ENCODE data around the gene NPC1.
A peak's percentile ranks its signal among the peaks of the same experiment; 100 is the strongest.

The NPC1 gene

DNA sequence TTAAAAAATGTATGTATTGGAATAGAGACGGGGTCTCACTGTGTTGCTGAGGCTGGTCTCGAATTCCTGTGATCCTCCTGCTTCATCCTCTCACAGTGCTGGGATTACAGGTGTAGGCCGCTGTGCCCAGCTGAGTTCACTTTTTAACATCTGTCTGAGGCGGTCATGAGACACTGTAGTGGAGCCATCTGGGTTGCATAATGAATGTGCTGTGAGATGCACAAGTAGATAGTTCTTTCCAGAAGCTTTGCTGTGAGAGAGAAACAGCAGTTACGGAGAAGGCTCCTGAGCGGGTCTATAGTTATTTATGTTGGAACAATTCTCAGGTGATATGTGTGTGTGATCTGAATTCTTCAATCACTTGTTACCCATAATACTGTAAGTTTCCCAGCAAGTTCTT is 79.9 kb downstream of the NPC1 start:
- FAIRE-seq (no peak), DNase-seq (ENCODE audit: insufficient read length) (no peak)
- no peak for TF ChIP-seq POLR2AphosphoS5 (IDR thresholded peaks at IDR 0.05; ENCODE audit: low read depth, low read length)
- TF ChIP-seq POLR2A (IDR thresholded peaks at IDR 0.05; ENCODE audit: low read depth, low read length) = no peak
- no peak for TF ChIP-seq TAF1 (IDR thresholded peaks at IDR 0.05; ENCODE audit: borderline replicate concordance, low read depth, low read length)

DNA sequence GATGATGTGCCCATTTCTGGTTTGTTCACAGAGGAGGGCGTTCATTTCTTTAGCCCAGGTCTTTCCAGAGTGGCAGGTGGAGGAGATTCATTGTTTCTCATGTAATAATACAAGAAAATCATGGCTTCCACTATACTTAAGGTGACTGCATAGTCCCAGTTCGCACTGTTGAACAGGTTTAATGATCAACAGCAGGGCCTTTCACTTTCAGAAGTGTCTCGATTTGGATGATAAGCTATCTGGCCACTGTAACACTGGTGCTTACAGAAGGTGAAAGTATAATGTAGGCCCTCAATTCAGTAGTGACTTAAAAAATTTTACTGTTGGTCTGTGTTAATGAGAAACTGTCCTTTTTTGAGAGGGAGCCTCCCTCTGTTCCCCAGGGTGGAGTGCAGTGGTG is 81.6 kb downstream of the NPC1 start:
- TF ChIP-seq POLR2A (IDR thresholded peaks at IDR 0.05; ENCODE audit: low read depth, low read length) = no peak
- no peak for TF ChIP-seq POLR2AphosphoS5 (IDR thresholded peaks at IDR 0.05; ENCODE audit: low read depth, low read length)
- no peak for TF ChIP-seq TAF1 (IDR thresholded peaks at IDR 0.05; ENCODE audit: borderline replicate concordance, low read depth, low read length)
- DNase-seq (ENCODE audit: insufficient read length) (no peak), FAIRE-seq (peak; percentile 21)

DNA sequence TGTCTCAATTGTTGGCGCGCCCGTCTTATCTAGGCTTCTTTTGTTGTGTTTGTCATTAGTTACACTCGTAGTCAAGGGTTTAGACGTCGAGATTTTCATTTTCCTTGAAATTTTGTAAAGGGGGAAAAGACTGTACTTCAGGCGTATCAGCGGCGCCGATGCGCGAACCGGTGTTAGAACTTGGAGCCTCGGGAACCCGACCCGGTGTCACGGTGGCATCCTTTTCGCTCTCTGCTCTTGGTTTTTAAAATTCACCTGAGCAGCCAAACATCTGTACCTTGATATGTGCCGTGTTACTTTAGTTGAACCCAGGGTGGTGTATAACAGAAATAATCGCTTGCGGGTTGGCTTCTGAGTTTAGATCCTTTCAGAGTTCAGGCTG is 82.4 kb downstream of the NPC1 start:
- FAIRE-seq = no peak
- DNase-seq (ENCODE audit: insufficient read length) = no peak
- TF ChIP-seq POLR2AphosphoS5 (IDR thresholded peaks at IDR 0.05; ENCODE audit: low read depth, low read length) (no peak), TAF1 (IDR thresholded peaks at IDR 0.05; ENCODE audit: borderline replicate concordance, low read depth, low read length) (no peak), POLR2A (IDR thresholded peaks at IDR 0.05; ENCODE audit: low read depth, low read length) (no peak)

DNA sequence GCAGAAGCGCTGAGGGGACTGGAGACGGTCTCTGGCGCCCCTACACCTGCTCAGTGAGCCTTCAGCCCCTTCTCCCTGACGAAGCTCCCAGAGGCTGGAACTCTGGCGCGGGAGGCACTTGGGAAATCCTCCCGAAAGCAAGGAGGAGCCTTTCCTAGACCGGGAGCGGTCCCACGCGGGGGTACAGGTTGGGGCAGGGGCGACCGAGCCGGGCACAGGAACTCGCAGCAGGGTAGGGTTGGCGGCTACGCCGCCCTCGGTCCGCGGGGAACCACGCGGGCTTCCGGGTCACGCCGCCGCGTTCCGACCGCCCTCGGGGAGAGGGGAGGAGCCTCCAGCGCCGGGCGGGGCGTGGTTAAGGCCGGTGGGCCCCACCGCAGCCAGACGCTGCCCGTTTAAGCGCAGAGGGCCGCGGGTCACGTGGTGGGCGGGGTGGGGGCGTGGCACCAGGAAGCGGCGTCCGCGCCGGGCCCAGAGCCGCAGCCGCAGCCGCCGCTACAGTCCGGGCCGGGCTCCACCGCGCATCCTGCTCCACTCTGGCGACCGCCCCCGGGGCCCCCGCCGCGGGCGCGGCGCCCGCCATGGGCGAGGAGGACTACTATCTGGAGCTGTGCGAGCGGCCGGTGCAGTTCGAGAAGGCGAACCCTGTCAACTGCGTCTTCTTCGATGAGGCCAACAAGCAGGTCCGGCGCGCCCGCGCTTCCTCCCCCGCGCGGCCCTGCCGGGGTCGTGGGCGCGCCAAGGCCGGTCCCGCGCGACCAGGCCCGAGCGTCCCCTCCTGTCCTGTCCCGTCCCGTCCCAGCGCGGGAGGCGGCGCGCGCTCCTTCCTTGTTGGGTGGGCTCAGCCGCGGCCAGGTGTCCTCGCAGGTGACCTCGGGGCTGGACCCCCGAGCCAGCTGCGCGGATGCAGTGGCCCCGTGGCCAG is 83.0 kb downstream of the NPC1 start, which contains the start of gene RMC1:
Gene RMC1, plus strand, starts transcription at position 474 of the 925 bp plus-strand sequence. Its CDS starts 108 bp downstream, at position 582.
- DNase-seq (ENCODE audit: insufficient read length) (peak; percentile 81), FAIRE-seq (peak; percentile 92)
- TF ChIP-seq POLR2AphosphoS5 (IDR thresholded peaks at IDR 0.05; ENCODE audit: low read depth, low read length) = peak; percentile 86
- TF ChIP-seq POLR2A (IDR thresholded peaks at IDR 0.05; ENCODE audit: low read depth, low read length) = peak; percentile 91
- peak; percentile 51; the same call in 1 of the 2 replicates for TF ChIP-seq TAF1 (IDR thresholded peaks at IDR 0.05; ENCODE audit: borderline replicate concordance, low read depth, low read length)

DNA sequence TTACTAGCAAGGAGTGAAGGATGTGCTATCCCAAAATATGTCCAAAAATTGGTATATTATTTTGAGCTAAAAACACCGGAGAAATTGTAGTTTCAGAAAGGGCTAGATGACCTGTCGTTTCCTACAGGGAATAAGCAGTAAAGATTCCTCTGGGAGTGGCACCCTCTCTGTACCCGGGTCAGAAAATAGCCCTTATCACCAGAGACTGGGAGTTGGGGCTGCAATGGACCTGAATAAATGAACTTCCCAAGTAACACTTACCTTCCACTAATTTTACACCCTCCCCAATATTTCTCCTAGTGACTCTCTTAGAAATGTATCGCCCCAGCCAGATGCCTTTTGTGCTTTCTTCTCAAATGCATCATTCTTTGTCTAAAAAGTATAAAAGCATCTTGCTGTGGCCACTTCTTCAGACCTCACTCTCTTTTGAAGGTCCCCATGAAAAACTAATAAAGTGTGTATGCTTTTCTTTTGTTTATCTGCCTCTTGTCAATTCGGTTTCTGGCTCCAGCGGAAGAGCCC is 83.7 kb downstream of the NPC1 start:
- TF ChIP-seq TAF1 (IDR thresholded peaks at IDR 0.05; ENCODE audit: borderline replicate concordance, low read depth, low read length) = no peak
- TF ChIP-seq POLR2AphosphoS5 (IDR thresholded peaks at IDR 0.05; ENCODE audit: low read depth, low read length) = no peak
- no peak for TF ChIP-seq POLR2A (IDR thresholded peaks at IDR 0.05; ENCODE audit: low read depth, low read length)
- no peak for DNase-seq (ENCODE audit: insufficient read length)
- no peak for FAIRE-seq

DNA sequence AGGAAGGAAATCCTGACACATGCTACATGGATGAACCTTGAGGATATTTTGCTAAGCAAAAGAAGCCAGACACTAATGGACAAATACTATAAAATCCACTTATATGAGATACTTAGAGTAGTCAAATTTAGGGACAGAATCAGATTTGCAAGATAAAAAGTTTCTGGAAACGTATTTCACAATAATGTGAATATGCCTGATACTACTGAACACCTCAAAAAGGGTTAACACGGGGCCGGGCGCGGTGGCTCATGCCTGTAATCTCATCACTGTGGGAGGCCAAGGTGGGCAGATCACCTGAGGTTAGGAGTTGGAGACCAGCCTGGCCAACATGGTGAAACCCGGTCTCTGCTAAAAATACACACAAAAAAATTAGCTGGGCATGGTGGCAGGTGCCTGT is 84.7 kb downstream of the NPC1 start:
- no peak for FAIRE-seq
- DNase-seq (ENCODE audit: insufficient read length) = no peak
- TF ChIP-seq POLR2AphosphoS5 (IDR thresholded peaks at IDR 0.05; ENCODE audit: low read depth, low read length) (no peak), TAF1 (IDR thresholded peaks at IDR 0.05; ENCODE audit: borderline replicate concordance, low read depth, low read length) (no peak), POLR2A (IDR thresholded peaks at IDR 0.05; ENCODE audit: low read depth, low read length) (no peak)

DNA sequence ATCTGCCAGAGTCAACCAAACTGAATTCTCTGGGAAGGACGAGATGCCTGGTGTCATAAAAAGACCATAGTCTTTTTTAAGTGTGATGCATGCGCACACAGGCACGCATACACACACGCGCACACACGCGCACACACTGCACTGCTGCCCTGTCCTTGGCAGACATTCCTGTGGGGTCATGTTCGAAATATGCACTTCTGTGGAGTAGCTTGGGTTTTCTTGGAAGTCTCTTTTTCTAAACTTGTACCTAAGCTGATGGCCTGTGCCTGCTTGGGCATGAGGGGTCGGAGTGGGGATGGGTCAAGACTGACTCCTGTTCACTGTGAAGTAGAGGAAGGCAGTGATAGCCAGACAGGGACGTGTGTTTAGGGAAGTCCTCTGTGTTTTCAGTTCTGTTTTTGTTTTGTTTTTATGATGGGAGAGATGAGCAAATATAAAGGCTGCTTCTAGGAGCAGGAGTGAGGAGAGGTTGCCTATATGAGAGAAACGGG is 87.0 kb downstream of the NPC1 start:
- TF ChIP-seq POLR2A (IDR thresholded peaks at IDR 0.05; ENCODE audit: low read depth, low read length) = no peak
- TF ChIP-seq TAF1 (IDR thresholded peaks at IDR 0.05; ENCODE audit: borderline replicate concordance, low read depth, low read length) = no peak
- FAIRE-seq = peak; percentile 61
- DNase-seq (ENCODE audit: insufficient read length) = no peak

DNA sequence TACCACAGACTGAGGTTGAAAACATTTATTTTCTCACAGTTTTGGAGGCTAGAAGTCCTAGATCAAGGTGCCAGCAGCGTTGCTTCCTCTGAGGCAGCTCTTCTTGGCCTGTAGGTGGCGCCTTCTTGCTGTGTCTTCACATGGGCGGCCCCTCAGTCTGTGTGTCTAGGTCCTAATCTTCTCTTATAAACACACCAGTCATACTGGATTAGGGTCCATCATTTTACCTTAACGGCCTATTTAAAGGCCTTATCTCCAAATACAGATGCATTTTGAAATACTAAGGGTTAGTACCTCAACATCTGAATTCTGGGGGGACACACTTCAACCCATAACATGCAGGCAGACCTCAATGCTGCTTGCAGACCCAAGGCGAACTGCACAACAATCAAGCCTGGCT is 87.4 kb downstream of the NPC1 start:
- FAIRE-seq = peak; percentile 91
- no peak for TF ChIP-seq POLR2A (IDR thresholded peaks at IDR 0.05; ENCODE audit: low read depth, low read length)
- no peak for TF ChIP-seq TAF1 (IDR thresholded peaks at IDR 0.05; ENCODE audit: borderline replicate concordance, low read depth, low read length)
- TF ChIP-seq POLR2AphosphoS5 (IDR thresholded peaks at IDR 0.05; ENCODE audit: low read depth, low read length) = no peak
- no peak for DNase-seq (ENCODE audit: insufficient read length)

DNA sequence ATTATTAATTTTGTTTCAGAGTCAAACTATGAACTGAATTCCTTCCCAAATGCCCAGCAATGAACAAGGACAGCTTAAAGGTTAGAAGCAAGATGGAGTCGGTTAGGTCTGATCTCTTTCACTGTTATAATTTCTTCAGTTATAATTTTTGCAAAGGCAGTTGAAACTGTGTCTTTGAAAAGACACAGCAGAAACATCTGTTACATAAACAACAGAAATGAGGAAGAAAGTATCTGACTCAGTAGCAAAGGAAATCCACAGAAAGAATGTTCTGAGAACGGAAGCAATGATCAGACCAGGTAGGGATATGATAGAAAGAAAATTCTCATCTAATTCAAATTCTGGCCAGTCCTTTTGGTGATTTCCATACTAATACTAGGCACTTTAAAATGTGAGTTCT is 88.2 kb downstream of the NPC1 start:
- FAIRE-seq (no peak), DNase-seq (ENCODE audit: insufficient read length) (no peak)
- no peak for TF ChIP-seq POLR2A (IDR thresholded peaks at IDR 0.05; ENCODE audit: low read depth, low read length)
- TF ChIP-seq POLR2AphosphoS5 (IDR thresholded peaks at IDR 0.05; ENCODE audit: low read depth, low read length) = no peak
- TF ChIP-seq TAF1 (IDR thresholded peaks at IDR 0.05; ENCODE audit: borderline replicate concordance, low read depth, low read length) = no peak

DNA sequence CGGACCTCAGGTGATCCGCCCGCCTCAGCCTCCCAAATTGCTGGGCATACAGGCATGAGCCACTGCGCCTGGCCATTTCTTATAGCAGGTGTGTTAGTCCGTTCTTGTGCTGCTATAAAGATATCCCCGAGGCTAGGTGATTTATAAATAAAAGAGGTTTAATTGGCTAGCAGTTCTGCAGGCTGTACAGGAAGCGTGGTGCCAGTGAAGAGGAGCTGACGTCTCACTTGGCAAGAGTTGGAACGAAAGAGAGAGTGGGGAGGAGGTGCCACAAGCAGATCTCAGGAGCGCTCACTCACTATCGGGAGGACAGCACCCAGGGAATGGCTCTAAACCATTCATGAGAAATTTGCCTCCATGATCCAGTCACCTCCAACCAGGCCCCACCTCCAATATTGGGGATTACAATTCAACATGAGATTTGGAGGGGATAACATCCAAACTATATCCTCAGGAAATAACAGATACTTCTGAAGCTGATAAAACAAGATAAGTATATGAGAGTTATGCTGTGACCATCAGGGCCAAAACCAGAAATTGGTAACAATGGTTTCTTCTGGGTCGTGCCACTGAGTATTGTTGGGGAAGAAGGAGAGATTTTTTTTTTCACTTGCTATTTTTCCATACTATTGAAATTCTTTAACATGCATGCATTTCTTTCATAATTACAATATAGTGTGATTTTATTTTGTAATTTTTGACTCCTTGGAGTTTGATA is 90.4 kb downstream of the NPC1 start:
- FAIRE-seq (peak; percentile 42), DNase-seq (ENCODE audit: insufficient read length) (no peak)
- TF ChIP-seq POLR2A (IDR thresholded peaks at IDR 0.05; ENCODE audit: low read depth, low read length) = no peak
- no peak for TF ChIP-seq POLR2AphosphoS5 (IDR thresholded peaks at IDR 0.05; ENCODE audit: low read depth, low read length)
- TF ChIP-seq TAF1 (IDR thresholded peaks at IDR 0.05; ENCODE audit: borderline replicate concordance, low read depth, low read length) = no peak

DNA sequence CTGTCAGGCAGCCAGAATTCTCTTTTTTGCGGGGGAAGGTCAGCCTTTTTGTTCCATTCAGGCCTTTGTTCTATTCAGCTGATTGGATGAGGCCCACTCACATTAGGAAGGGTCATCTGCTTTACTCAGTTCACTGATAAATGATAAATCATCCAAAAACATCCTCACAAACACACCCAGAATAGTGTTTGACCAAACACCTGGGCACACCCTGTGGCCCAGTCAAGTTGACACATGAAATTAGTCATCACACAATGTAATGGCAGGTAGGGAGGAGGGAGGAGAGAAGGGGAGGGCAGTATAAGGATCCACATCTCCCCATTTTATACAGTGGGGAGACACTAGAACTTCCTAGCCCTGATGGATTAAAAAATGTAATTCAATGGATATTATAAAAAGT is 91.3 kb downstream of the NPC1 start:
- DNase-seq (ENCODE audit: insufficient read length) (no peak), FAIRE-seq (no peak)

More for the DNA sequence above, 91.3 kb downstream of the NPC1 start:
- TF ChIP-seq TAF1 (IDR thresholded peaks at IDR 0.05; ENCODE audit: borderline replicate concordance, low read depth, low read length) = no peak
- no peak for TF ChIP-seq POLR2AphosphoS5 (IDR thresholded peaks at IDR 0.05; ENCODE audit: low read depth, low read length)
- no peak for TF ChIP-seq POLR2A (IDR thresholded peaks at IDR 0.05; ENCODE audit: low read depth, low read length)
